CD4-positive, alpha-beta T cell treated with Interleukin-10 for 1 hour (primary cell): ENCODE data around the gene KIF7.

ENCODE experiments used
- DNase-seq: peaks from one replicate; pipeline ENCODE4 v3.0.0-alpha.2; 2020

KIF7 gene

DNA sequence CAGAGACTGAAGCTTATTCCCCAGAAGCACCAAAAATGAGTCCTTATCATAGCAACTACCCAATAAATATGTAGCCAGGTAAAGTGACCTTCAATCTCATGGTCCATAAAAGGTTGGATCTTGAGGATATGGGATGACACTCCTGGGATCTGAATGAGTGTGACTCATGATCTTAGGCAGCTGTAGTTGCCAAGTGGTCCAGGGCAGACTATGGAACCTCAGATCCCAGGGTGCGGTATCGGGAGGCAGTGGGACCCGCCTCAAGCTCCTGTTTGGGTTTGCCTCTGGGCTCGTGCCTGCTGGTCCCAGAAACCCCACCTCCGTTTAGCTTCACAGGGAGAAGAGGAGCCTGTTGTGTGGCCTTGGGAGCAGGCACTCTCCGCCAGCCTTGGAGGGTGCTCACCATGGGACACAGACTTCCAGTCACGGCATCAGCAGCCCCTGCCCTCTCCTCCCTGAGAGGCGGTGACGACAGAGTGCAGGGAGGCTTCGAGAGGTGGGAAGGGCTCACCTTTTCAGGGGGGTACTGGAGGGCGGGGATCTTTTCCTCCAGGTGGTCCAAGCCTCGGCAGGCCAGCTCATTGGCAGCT is 15.8 kb upstream of the KIF7 start:
- DNase-seq, result no peak

GRCh38 chr15:89669941-89670340 is 14.7 kb upstream of the KIF7 start:
- no peak for DNase-seq

DNA sequence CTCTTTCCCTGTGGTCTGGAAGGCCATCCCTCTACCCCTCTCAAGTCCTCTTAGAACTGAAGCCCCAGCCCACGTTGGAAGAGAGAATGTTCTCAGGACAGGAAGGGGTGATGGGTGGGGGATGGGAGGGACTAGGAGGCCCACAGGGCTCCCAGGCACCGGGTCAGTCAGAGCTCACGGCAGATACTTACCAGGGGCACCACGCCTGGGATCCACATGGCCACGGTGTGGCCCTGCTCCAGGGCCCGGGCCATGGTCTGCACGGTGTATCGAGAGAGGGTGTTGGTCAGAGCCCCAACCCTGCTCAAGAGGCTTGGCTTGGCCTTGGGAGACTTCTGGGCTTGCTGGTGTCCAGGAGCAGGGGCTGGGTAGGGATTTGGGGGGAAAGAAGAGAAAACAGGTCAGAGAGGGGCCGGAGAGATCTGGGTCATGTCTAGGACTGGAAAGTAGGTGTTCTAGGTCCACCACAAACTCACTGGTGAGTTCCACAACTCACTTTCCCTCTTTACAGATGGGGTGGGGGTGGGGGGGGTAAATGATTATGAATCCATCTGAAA is 14.1 kb upstream of the KIF7 start:
- DNase-seq, result no peak

DNA sequence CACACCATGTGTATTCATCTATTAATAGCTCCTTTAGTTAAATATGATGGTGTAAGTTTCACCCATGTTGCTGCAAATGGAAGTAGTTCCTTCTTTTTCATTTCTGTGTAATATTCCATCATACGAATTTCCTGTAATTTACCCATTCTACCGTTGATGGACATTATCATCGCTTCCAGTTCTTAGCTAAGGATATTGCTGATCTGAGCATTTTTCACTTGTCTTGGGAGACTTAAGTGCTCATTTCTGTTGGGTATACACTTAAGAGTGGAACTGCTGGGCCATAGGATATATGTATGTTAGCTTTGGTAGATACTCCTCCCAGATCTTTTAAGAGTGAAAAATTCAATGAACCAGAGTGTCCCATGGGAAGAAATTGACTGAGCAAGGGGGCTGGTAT is 12.9 kb upstream of the KIF7 start:
- no peak for DNase-seq

DNA sequence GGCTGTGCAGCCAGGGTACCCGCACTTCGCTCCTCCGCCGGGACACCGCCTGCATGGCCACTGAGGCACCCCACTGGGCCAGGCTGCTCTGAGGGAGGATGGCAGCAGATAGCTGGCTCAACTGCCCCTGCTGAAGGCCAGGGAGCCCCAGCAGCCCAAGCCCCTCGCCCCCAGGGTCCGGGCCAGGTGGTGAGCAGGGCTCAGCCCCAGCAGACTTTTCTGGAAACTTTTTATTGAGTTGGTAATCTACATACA is 12.4 kb upstream of the KIF7 start:
- DNase-seq, result no peak

DNA sequence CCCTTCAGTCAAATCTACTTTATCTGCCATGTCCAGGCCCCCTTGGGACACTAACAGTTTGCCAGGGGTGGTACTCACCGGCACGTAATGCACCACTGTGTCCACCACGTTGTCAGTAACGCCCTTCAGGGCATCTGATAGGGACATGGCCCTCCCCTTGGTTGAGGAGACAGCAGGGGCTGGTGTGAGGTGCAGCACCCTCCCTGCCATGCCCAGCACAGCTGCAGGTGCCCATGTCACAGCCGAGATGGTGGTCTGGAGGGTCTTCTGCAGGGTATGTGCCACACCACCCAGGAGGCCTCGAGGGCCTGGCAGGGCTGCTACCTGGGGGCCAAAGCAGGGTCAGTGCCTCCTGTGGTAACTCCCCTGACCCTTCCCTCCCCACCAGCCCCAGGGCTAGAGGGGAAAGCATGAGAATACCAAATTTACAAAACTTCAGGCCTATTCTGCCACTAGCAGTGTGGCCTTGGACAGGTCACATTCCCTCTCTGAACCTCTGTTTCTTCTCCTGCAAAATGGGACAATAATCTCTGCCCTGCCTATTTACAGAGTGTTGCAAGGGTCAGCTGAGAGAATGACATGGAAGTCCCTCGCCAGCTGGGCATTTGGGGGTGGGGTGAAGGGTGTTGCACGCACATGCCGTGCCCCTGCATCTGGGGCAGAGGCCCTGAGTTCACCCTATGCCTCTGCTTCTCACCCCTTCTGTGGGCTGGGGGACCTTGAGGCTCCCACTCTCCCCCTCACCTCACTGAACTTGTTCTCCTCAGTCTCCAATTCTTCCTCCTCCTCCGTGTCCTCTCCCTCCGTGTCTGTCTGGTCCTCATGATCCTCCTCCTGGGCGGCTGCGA is 11.8 kb upstream of the KIF7 start:
- DNase-seq, result no peak

DNA sequence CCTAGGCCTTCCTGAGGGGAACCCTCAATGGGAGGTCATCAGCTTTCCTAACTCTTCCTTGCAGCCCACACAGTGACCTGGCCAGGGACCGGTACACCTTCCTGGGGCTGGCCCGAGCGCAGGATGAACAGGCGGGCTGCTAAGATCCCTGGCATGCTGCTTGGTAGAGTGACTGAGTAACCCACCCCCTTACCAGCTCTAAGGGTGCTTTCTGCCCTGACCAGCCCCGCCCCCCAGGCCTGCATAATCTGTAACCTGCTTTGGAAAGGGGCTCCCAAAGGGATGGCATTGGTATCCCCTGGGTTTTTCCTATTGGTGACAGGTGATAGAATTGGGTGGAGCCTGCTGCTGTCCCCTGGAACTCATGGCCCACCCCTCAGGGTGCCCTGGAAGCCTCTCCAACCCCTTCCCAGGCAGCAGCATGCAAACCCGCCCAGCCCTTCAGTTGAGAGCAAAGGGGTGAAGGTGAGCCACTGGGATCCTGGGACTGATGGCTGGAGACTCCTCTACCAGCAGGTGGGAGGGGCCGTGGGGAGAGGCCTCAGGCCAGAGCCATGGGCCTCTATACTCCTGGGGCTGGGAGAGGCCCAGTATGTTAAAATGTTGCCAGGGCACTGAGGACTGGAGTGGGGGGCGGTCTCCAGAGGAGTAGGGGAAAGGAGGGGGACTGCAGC is 11.1 kb upstream of the KIF7 start:
- no peak for DNase-seq

DNA sequence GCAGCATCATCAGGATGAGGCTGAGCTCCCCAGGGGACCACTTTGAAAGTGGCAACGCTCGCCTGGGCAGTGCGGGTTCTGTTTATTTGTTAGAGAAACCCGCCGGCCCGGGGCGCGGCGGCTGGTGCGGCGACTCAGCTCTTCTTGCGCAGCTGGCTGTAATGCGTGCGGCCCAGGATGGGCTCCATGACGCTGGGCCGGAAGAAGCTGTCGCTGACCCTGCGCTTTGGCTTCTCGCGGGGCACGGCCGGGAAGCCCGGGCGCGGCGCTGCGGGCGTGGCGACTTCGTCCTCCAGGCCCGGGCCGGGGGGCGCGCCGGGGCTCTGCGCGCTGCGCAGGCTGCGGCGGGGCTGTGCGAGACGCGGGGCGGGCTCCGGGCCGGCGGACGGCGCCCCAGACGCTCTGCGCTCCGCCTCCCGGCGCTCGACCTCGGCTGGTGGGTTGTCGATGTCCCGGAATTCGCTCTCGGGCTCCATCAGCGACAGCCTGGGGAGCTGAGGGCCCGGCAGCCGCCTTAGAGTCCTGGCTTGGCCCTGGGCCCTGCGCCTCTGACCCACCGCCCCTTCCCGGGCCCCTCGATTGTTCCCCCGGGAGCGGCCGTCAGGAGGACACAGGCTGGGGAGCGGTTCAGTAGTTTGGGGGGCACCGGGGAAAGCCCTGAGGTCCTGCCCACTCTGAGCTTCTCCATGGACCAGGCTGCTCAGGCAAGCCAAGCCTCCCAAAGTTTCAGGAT is 10.3 kb upstream of the KIF7 start:
- no peak for DNase-seq

GRCh38 chr15:89664441-89665350 is 9.4 kb upstream of the KIF7 start:
- DNase-seq, result no peak

GRCh38 chr15:89662893-89663626 is 7.8 kb upstream of the KIF7 start:
- no peak for DNase-seq

DNA sequence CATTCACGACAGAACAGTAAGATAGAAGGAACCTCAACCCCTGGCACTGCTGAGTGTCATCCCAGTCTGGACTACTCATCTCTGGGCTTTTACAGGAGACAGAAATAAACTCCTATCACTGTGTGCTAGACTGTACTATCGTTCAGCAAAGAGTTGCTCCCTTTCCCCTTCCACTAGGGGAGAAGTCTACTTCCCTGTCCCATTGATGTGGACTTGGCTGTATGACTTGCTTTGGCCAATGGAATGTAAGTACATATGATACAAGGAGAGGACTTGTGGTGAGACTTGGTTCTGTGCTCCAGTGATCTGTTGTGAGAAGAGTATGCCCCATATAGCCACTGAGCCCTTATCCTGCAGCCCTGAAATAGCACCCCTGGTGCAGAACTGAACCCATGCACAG is 5.3 kb upstream of the KIF7 start:
- no peak for DNase-seq

GRCh38 chr15:89659295-89659694 is 4.0 kb upstream of the KIF7 start:
- no peak for DNase-seq

DNA sequence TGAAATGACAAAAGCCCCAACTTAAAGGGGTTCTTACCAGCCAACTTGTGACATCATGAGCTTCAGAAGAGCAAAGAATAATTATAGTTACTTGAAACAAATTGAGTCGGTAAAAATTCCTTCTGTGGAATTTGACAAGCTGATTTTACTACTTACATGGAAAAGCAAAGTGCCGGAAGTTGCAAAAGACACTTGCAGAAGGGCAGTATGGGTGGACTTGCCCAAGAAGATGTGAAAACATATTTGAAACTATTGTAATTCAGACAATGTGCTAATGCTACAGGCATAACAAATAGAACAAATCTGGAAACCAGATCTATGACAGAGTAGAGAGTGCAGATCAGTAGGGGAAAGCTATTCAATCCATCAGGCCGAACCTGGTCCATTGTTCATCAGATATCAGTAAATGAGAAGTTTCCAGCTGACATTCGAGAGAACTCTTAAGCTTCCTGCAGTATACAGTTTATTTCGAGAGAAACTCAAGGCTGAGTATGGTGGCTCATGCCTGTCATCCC is 2.5 kb upstream of the KIF7 start:
- no peak for DNase-seq

DNA sequence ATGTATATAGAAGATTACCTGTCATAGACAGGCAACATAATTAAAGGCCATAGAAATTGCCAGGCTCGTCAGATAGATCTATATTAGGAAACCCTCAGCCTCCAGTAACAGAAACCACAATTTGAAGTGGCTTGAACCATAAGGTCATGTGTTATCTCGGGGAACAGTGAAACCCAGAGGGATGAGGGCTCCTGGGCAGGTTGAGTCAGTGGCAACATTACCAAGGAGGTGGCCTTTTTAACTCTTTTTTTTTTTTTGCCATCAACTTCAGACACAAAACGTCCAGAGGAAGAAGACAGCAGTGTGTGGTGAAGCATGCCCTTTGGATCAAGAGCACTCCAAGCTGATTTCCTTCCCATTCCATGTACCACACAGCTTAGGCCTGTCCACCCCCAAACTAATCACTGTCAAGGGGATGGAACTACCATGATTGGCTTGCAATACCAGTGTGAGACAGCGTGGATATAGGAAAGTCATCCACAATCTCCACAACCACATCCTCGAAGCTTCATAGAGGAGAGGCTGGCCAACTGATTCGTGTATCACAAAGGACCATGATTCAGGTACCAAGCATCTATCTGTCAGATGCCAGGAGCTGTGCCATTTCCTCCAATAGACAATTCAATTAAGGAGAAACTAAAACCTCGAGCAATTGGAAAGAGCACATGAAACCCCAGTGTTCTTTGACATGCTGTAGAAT is 999 bp upstream of the KIF7 start:
- no peak for DNase-seq

GRCh38 chr15:89654301-89654761 is 936 bp downstream of the KIF7 start:
- DNase-seq, result no peak

DNA sequence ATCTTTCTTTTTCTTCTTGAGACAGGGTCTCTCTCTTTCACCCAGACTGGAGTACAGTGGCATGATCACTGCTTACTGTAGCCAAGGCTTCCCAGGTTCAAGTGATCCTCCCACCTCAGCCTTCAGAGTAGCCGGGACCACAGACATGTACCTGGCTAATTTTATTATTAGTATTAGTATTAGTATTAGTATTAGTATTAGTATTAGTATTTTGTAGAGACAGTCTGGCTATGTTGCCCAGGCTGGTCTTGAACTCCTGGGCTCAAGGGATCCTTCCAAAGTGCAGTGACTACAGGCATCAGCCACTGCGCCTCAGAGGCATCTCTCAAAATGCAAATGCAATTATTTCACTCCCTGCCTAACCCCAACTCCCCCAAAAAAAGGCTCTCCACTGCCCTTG is 1.7 kb downstream of the KIF7 start:
- no peak for DNase-seq

GRCh38 chr15:89652666-89653065 is 2.6 kb downstream of the KIF7 start:
- DNase-seq, result no peak

- no peak for DNase-seq
Measured at GRCh38 chr15:89652131-89652530, 3.1 kb downstream of the KIF7 start.

DNA sequence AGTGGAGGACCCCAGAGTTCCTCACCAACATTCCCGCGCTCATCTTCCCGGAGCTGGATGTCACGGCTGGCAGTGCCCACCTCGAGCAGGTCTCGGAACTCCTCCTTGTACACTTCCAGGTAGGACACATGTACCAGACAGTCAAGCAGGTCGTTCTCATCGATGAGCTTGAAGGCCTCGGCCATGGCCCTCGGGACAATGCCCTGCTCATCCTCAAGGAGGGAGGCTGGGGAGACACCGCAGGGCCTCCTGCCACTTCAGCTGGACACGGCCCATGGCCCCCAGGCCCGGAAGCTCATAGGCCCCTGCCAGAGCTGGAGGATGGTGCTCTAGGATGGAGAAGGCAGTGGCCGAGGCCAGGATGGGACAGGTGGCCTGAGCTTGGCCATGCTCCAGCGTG is 5.6 kb downstream of the KIF7 start:
- DNase-seq, result no peak

- DNase-seq, result no peak
Measured at GRCh38 chr15:89649013-89649625, 6.1 kb downstream of the KIF7 start.
